Urinary bladder (tissue), 4 donors: ENCODE data around the gene SBF1. TPM values are rescaled to one million over a fixed set of nuclear protein-coding genes. Genes with fewer than 3 reads are reported as not detected.

Source experiments
- DNase-seq: peaks from one replicate; pipeline ENCODE4 v3.0.0-alpha.2; 2015; ENCODE audit errors: extremely low spot score
- H3K27ac ChIP-seq: one replicate; pipeline ENCODE4 v1.5.1; 2013; ENCODE audit warnings: low read depth, mild to moderate bottlenecking, moderate library complexity
- H3K36me3 ChIP-seq: one replicate; pipeline ENCODE4 v1.6.1; 2013; ENCODE audit warnings: mild to moderate bottlenecking, moderate library complexity; ENCODE audit not compliant: insufficient read depth
- H3K4me1 ChIP-seq: one replicate; pipeline ENCODE4 v1.6.1; 2013; ENCODE audit warnings: mild to moderate bottlenecking, moderate library complexity; ENCODE audit not compliant: insufficient read depth
- H3K4me3 ChIP-seq: one replicate; pipeline ENCODE4 v1.5.1; 2013; ENCODE audit warnings: low read depth, low read length
- WGBS: extraction: QIAGEN DNeasy Blood & Tissue Kit; methylation state at CpG from one replicate; pipeline ENCODE4 v1.1.7; 2013; 5-methylcytosine and 5-hydroxymethylcytosine counted together
- polyA plus RNA-seq: library from polyadenylated mRNA; stranded (reverse); fragments of 200-250 nt; gene quantifications from one replicate; pipeline ENCODE4 v1.2.3, GENCODE V29; 2013
- total RNA-seq: library from RNA; depleted of rRNA; stranded (reverse); fragments of >200 nt; gene quantifications from one replicate; pipeline ENCODE4 v1.2.3, GENCODE V29; 2014
- donor health status: healthy with polysubstance abuse.
- donor health status: healthy.

Gene SBF1
- total and polyA plus RNA-seq, 2 donors = 28.3 to 44.8 TPM

- WGBS = 66% methylated on average over 23 of the region's 23 CpGs
- no peak within 1 kb of the TSS for H3K4me3 ChIP-seq
- no peaks in the 10 kb centered on the region for H3K36me3 ChIP-seq
- DNase-seq = no peak
- no peak within 1 kb of the TSS for H3K27ac ChIP-seq
- no peaks in the 10 kb centered on the region for H3K4me1 ChIP-seq
Measured at GRCh38 chr22:50486561-50487289, 11.9 kb upstream of the SBF1 start, which contains the start of gene MIOX. Gene MIOX (plus strand): TSS chr22:50486859. CDS start chr22:50486898, 39 bp downstream.

GRCh38 chr22:50485221-50486131 is 10.6 kb upstream of the SBF1 start:
- Histone ChIP-seq H3K4me1 (no peaks in the 10 kb centered on the region), H3K4me3 (no peak overlapping the region), H3K36me3 (no peaks in the 10 kb centered on the region), H3K27ac (no peak overlapping the region)
- 66% methylated on average over 29 of the region's 29 CpGs for WGBS
- no peak for DNase-seq

- Histone ChIP-seq H3K36me3 (no peaks in the 10 kb centered on the region), H3K27ac (no peak overlapping the region), H3K4me3 (no peak overlapping the region), H3K4me1 (no peaks in the 10 kb centered on the region)
- WGBS = 84% methylated on average over 31 of the region's 31 CpGs
- no peak for DNase-seq
Measured at GRCh38 chr22:50483977-50484853, 9.4 kb upstream of the SBF1 start.

- Histone ChIP-seq H3K4me1 (no peaks in the 10 kb centered on the region), H3K27ac (no peak overlapping the region), H3K36me3 (no peaks in the 10 kb centered on the region), H3K4me3 (no peak overlapping the region)
- DNase-seq = no peak
- WGBS = 92% methylated on average over 8 of the region's 8 CpGs
Measured at GRCh38 chr22:50483556-50483955, 8.7 kb upstream of the SBF1 start.

GRCh38 chr22:50483106-50483505 is 8.3 kb upstream of the SBF1 start:
- Histone ChIP-seq H3K36me3 (no peaks in the 10 kb centered on the region), H3K4me1 (no peaks in the 10 kb centered on the region), H3K27ac (no peak overlapping the region), H3K4me3 (no peak overlapping the region)
- no peak for DNase-seq
- 82% methylated on average over 10 of the region's 10 CpGs for whole genome bisulfite sequencing

GRCh38 chr22:50482107-50483074 is 7.6 kb upstream of the SBF1 start:
- Histone ChIP-seq H3K36me3 (no peaks in the 10 kb centered on the region), H3K4me1 (no peaks in the 10 kb centered on the region), H3K4me3 (no peak overlapping the region), H3K27ac (no peak overlapping the region)
- 53% methylated on average over 35 of the region's 35 CpGs for WGBS
- no peak for DNase-seq

- no peaks in the 10 kb centered on the region for H3K4me1 ChIP-seq
- WGBS = 2% methylated on average over 70 of the region's 70 CpGs
- no peak for DNase-seq
- no peaks in the 10 kb centered on the region for H3K36me3 ChIP-seq
- H3K27ac ChIP-seq = no peak within 1 kb of the TSS
- peak within 1 kb of the TSS; percentile 44 for H3K4me3 ChIP-seq
Measured at GRCh38 chr22:50481440-50482106, 6.7 kb upstream of the SBF1 start, which contains the start of gene ADM2. Gene ADM2 (plus strand): TSS chr22:50481543. CDS start chr22:50481848, 305 bp downstream.

GRCh38 chr22:50481045-50481439 is 6.2 kb upstream of the SBF1 start:
- DNase-seq = no peak
- 3% methylated on average over 45 of the region's 45 CpGs for WGBS
- H3K4me3 ChIP-seq = peak overlapping the region; percentile 44
- no peaks in the 10 kb centered on the region for H3K4me1 ChIP-seq
- H3K36me3 ChIP-seq = no peaks in the 10 kb centered on the region
- no peak overlapping the region for H3K27ac ChIP-seq

GRCh38 chr22:50479721-50480120 is 4.9 kb upstream of the SBF1 start:
- 69% methylated on average over 11 of the region's 11 CpGs for WGBS
- Histone ChIP-seq H3K4me1 (no peaks in the 10 kb centered on the region), H3K4me3 (no peak overlapping the region), H3K36me3 (no peaks in the 10 kb centered on the region), H3K27ac (no peak overlapping the region)
- DNase-seq = no peak

- H3K36me3 ChIP-seq = no peaks in the 10 kb centered on the region
- H3K4me3 ChIP-seq = no peak overlapping the region
- no peak overlapping the region for H3K27ac ChIP-seq
- no peaks in the 10 kb centered on the region for H3K4me1 ChIP-seq
- DNase-seq = no peak
- 88% methylated on average over 12 of the region's 12 CpGs for WGBS
Measured at GRCh38 chr22:50477923-50478322, 3.1 kb upstream of the SBF1 start.

GRCh38 chr22:50476868-50477267 is 2.0 kb upstream of the SBF1 start:
- Histone ChIP-seq H3K36me3 (no peaks in the 10 kb centered on the region), H3K4me1 (no peaks in the 10 kb centered on the region), H3K4me3 (no peak overlapping the region), H3K27ac (no peak overlapping the region)
- DNase-seq = no peak
- WGBS = 76% methylated on average over 7 of the region's 7 CpGs

GRCh38 chr22:50475652-50476002 is 792 bp upstream of the SBF1 start:
- 91% methylated on average over 6 of the region's 6 CpGs for WGBS
- Histone ChIP-seq H3K27ac (no peak overlapping the region), H3K36me3 (no peaks in the 10 kb centered on the region), H3K4me1 (peaks cover 4% of the 10 kb centered on the region), H3K4me3 (no peak overlapping the region)
- no peak for DNase-seq
